ENCODE data around the gene FRMPD4. TPM values are rescaled to one million over a fixed set of nuclear protein-coding genes. Genes with fewer than 3 reads are reported as not detected.

Gene FRMPD4
- total RNA-seq, 4 donors from 2014 or later: not detected

DNA sequence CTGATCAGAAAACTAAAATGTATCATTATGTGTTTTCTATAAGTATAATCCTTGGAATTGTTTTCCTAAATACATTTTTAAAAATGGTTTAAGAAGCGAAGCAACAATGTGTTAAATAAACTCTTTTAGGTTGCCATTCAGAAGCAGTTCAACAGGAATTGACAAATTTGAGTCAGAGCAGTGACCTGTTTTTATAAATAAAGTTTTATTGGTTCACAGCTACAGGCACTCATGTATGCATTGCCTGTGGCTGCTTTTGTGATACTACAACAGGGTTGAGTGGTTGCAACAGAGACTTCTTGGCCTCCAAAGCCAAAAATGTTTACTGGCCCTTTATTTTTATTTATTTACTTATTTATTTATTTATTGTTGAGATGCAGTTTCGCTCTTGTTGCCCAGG lies 99.5 kb downstream of the FRMPD4 start:
- DNase-seq: no peak
- intact Hi-C loops (cut with DNase I): no loop called here
- Histone ChIP-seq H3K27me3 (no peaks in the 10 kb centered on the region), H3K4me1 (no peaks in the 10 kb centered on the region), H3K27ac (no peak overlapping the region), H3K9me3 (no peaks in the 10 kb centered on the region), H3K36me3 (no peaks in the 10 kb centered on the region), H3K4me3 (replicated peaks in 1 of 3) (no peak overlapping the region)
- 92 to 96% methylated on average over 2 of the region's 2 CpGs for WGBS, 2 donors
- TF ChIP-seq POLR2A (IDR thresholded peaks at IDR 0.05): no peak
- TF ChIP-seq, protein P1, sequence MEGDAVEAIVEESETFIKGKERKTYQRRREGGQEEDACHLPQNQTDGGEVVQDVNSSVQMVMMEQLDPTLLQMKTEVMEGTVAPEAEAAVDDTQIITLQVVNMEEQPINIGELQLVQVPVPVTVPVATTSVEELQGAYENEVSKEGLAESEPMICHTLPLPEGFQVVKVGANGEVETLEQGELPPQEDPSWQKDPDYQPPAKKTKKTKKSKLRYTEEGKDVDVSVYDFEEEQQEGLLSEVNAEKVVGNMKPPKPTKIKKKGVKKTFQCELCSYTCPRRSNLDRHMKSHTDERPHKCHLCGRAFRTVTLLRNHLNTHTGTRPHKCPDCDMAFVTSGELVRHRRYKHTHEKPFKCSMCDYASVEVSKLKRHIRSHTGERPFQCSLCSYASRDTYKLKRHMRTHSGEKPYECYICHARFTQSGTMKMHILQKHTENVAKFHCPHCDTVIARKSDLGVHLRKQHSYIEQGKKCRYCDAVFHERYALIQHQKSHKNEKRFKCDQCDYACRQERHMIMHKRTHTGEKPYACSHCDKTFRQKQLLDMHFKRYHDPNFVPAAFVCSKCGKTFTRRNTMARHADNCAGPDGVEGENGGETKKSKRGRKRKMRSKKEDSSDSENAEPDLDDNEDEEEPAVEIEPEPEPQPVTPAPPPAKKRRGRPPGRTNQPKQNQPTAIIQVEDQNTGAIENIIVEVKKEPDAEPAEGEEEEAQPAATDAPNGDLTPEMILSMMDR (IDR thresholded peaks at IDR 0.05): no peak

DNA sequence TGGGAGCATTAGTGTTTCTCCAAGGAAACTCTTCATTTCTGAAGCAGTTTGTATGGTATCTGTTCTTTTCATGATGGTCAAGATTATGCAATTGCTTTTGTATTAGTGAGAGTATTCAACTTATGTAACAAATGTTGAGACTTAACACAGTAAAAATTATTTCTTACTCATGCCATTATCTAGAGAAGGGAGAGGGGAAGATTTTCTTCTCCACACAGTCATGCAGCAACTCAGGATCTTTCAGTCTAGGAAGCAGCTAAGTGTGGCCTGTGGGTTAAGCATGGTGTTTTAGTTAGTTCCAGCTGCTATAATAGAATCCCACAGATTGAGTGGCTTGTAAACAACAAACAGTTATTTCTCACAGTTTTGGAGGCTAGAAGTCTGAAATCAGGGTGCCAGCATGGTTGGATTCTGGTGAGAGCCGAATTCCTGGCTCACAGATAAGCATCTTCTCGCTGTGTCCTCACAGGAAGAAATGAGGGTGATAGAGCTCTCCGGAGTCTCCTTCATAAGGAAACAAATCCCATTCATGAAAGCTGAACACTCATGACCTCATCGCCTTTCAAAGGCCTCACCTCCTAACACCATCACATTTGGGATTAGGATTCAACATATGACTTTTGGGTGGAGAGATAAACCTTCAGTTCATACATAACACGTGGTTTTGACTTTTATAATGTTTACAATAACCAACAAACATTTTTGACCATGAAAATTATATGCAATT lies 101.2 kb downstream of the FRMPD4 start:
- no peak for DNase-seq
- no peaks in the 10 kb centered on the region for H3K4me1 ChIP-seq
- intact Hi-C loops (cut with DNase I): no loop called here
- 88 to 89% methylated on average over 5 of the region's 5 CpGs for WGBS, 2 donors
- no peak for TF ChIP-seq POLR2A (IDR thresholded peaks at IDR 0.05)
- TF ChIP-seq, protein P1 (IDR thresholded peaks at IDR 0.05): no peak
- no peaks in the 10 kb centered on the region for H3K27me3 ChIP-seq
- H3K4me3 ChIP-seq (replicated peaks in 1 of 3): no peak overlapping the region
- no peaks in the 10 kb centered on the region for H3K9me3 ChIP-seq
- no peaks in the 10 kb centered on the region for H3K36me3 ChIP-seq
- H3K27ac ChIP-seq: no peak overlapping the region

DNA sequence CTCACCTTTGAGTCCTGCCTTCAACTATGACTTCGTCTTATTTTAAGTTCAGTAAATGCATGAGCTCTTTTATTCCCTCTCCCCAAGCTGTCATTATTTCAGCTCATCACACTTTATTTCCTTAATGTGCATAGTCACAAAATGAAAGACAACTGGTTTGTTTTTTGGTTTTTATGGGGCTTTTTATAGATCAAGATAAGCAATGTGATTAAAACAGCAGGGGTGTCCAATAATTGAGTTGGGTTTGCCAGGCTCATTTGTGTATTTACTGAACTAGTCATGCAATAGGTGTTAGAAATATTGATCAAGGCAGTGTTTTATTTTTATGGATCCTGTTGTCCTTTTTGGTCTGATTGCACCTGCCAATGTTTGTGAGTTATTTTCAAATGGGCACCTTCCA lies 102.2 kb downstream of the FRMPD4 start:
- Histone ChIP-seq H3K4me1 (no peaks in the 10 kb centered on the region), H3K36me3 (no peaks in the 10 kb centered on the region), H3K27ac (no peak overlapping the region), H3K4me3 (replicated peaks in 1 of 3) (no peak overlapping the region), H3K9me3 (no peaks in the 10 kb centered on the region), H3K27me3 (no peaks in the 10 kb centered on the region)
- no peak for DNase-seq
- intact Hi-C loops (cut with DNase I): no loop called here
- TF ChIP-seq, protein P1 (IDR thresholded peaks at IDR 0.05): no peak
- no peak for TF ChIP-seq POLR2A (IDR thresholded peaks at IDR 0.05)
- 94 to 95% methylated on average over 1 of the region's 1 CpG for WGBS, 2 donors

DNA sequence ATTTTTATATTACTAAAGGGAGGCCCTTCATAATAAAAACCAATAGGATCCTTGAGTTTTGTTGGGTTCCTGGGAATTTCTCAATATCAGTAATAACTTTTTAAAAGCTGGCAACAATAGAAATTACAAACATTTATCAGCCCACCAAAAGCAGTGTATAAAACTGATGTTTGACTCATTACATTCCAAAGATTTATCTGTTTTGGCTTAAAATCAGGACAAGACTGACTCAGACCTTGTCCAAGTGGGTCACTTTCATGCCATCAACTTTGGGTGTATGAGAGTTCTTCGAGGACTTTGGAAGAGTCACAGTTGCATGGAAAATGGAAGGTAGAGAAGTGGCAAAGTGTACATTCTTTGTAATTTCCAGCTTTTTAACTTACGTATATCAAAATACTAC lies 102.8 kb downstream of the FRMPD4 start:
- DNase-seq: no peak

More for the DNA sequence above, 102.8 kb downstream of the FRMPD4 start:
- intact Hi-C loops (cut with DNase I): no loop called here
- H3K4me3 ChIP-seq (replicated peaks in 1 of 3): no peak overlapping the region
- WGBS, 2 donors: 89 to 98% methylated on average over 2 of the region's 2 CpGs
- no peaks in the 10 kb centered on the region for H3K27me3 ChIP-seq
- H3K36me3 ChIP-seq: no peaks in the 10 kb centered on the region
- no peaks in the 10 kb centered on the region for H3K4me1 ChIP-seq
- H3K27ac ChIP-seq: no peak overlapping the region
- no peaks in the 10 kb centered on the region for H3K9me3 ChIP-seq
- TF ChIP-seq, protein P1 (IDR thresholded peaks at IDR 0.05): no peak
- no peak for TF ChIP-seq POLR2A (IDR thresholded peaks at IDR 0.05)
